ENCODE measurements around the gene NUBP2. TPM values are rescaled to one million over a fixed set of nuclear protein-coding genes. Genes with fewer than 3 reads are reported as not detected.

Gene NUBP2
- 35.1 TPM for total RNA-seq
- long read RNA-seq, transcript NUBP2-215 (6 exons, 1,173 nt), result minor isoform, 54 of 220 reads
- long read RNA-seq, transcript NUBP2-201 (7 exons, 1,413 nt), result major isoform, 146 of 220 reads
- long read RNA-seq, transcript NUBP2-211 (5 exons, 2,196 nt), result minor isoform, 6 of 220 reads
- long read RNA-seq, partial matches to known transcripts, result 6 of 220 reads
- long read RNA-seq, other reads (novel, unspliced or antisense), result 5 of 220 reads

- DNase-seq (ENCODE audit: low spot score), result peak; percentile 100
These were observed at the start of gene NUBP2, which contains the start of gene SPSB3 for GRCh38 chr16:1782408-1783264. Gene NUBP2, plus strand, starts transcription at chr16:1782960. Its CDS starts 61 bp downstream, at chr16:1783021. Gene SPSB3, minus strand, starts transcription at chr16:1782571. Its CDS starts 1,088 bp downstream, at chr16:1781483.

- no peak for DNase-seq (ENCODE audit: low spot score)
These were observed 48.6 kb upstream of the NUBP2 start for GRCh38 chr16:1734123-1734522.

- no peak for DNase-seq (ENCODE audit: low spot score)
These were observed 47.9 kb upstream of the NUBP2 start for GRCh38 chr16:1734816-1735215.

GRCh38 chr16:1740234-1740633 is 42.5 kb upstream of the NUBP2 start:
- no peak for DNase-seq (ENCODE audit: low spot score)

- DNase-seq (ENCODE audit: low spot score), result no peak
These were observed 41.8 kb upstream of the NUBP2 start for GRCh38 chr16:1740781-1741490.

- DNase-seq (ENCODE audit: low spot score), result no peak
These were observed 41.1 kb upstream of the NUBP2 start for GRCh38 chr16:1741553-1742165.

GRCh38 chr16:1743376-1744337 is 39.1 kb upstream of the NUBP2 start:
- DNase-seq (ENCODE audit: low spot score), result no peak

GRCh38 chr16:1744338-1744840 is 38.4 kb upstream of the NUBP2 start:
- DNase-seq (ENCODE audit: low spot score), result no peak

GRCh38 chr16:1745181-1745899 is 37.4 kb upstream of the NUBP2 start:
- no peak for DNase-seq (ENCODE audit: low spot score)

GRCh38 chr16:1745900-1746692 is 36.7 kb upstream of the NUBP2 start:
- DNase-seq (ENCODE audit: low spot score), result no peak

GRCh38 chr16:1746693-1747195 is 36.0 kb upstream of the NUBP2 start:
- no peak for DNase-seq (ENCODE audit: low spot score)

GRCh38 chr16:1747934-1748333 is 34.8 kb upstream of the NUBP2 start:
- DNase-seq (ENCODE audit: low spot score), result no peak

- no peak for DNase-seq (ENCODE audit: low spot score)
These were observed 33.3 kb upstream of the NUBP2 start for GRCh38 chr16:1749152-1750117.

- no peak for DNase-seq (ENCODE audit: low spot score)
These were observed 30.8 kb upstream of the NUBP2 start for GRCh38 chr16:1751946-1752345.

- no peak for DNase-seq (ENCODE audit: low spot score)
These were observed 29.9 kb upstream of the NUBP2 start for GRCh38 chr16:1752853-1753252.

- DNase-seq (ENCODE audit: low spot score), result no peak
These were observed 28.6 kb upstream of the NUBP2 start for GRCh38 chr16:1754204-1754603.
